ENCODE results near the gene ARPC2. TPM values are rescaled to one million over a fixed set of nuclear protein-coding genes. Genes with fewer than 3 reads are reported as not detected.
"Not testable (repeated sequence)": the region's sequence is repeated elsewhere in the genome, so short reads cannot be mapped to it uniquely, and the experiment has no call there.

The ARPC2 gene
- total RNA-seq: 213 TPM

DNA sequence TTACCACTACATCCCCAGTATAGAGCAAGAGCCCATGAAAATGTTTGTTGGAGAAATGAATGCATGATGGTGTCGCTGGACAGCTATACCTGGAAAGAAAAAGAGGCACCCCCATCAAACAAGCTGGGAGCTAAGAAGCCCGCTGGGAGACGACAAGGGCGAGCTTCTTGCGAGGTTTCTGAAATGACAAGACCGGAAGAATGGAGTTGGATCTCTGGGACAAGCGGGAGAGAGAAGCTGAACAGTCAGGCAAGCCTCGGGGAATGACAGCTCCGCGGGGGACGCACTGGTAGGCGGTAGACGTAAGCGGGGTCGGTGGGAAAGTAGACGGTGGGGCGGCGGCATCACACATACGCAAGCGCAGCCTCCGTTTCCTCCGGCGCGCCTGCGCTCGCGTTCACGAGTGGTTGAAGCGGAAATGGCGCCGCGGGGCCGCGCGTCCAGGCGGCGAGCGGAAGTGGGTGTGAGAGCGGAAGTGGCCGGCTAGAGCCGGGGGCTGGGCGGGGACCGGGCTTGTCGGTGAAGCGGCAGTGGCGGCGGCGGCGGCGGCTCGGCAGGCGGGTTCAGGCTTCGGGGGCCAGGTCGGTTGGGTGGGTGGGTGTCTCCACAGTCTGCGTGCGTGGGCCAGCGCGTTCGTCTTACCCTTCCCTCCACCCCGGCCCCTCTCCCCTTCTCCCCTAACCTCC lies at the start of gene ARPC2:
Gene ARPC2 (plus strand): TSS at position 516 of the 686 bp plus-strand sequence. CDS start 282 bp downstream, outside the sequence.
- peak; percentile 98 for DNase-seq

DNA sequence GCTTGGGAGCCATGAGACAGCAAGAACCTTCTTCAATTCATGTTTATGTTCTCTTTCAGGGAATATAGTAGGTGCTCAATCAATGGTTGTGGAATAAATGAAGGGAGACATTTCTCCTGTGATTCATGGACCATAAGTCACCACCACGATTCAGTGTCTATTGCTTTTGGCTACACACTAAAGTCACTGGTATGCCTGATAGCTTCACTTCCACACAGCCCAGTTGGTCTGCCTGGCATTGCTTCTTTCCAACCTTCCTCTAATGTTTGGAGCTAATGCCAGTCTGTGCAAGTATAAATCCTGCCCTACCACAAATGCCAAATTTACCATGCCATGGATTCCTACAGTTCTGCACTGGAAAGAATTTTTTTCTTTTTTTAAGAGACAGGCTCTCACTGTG lies 49.0 kb upstream of the ARPC2 start:
- DNase-seq: no peak

DNA sequence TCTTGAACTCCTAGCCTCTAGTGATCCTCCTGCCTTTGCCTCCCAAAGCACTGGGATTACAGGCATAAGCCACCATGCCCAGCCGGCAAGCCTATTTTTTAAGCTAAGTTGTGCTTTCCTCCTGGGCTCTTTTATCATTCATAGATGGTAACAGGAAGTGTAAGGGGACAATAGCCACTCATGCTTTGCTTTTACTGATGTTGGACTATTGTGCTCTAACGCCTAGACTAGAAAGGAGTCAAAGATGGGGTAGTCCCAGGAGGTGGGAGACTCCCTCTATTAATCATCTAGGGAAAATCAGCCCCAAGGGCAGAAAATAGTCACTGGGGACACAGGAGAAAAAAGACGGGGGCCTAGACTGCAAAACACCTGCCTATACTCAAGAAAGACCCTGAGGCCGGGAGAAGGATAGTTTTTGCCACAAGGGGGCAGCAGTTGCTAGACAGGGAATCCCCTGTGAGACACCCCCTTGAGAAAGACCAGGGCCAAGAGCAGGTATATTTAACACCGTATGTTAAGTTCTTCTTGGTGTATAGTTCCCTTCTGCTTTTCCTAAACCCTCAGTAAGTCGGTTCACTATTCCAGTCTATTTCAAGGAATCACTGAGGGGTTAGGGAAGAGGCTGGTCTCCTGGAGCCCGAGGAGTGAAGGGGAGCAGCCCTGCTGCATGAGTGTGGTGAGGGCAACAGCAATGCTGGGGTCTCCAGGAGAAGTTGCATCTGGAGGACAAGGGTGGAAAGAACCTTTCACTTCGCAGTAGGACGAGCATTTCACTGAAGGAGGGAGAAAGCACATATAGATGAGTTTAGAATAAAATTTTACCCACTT lies 48.1 kb upstream of the ARPC2 start:
- DNase-seq: peak; percentile 73

GRCh38 chr2:218169757-218170546 lies 47.0 kb upstream of the ARPC2 start:
- DNase-seq: no peak

DNA sequence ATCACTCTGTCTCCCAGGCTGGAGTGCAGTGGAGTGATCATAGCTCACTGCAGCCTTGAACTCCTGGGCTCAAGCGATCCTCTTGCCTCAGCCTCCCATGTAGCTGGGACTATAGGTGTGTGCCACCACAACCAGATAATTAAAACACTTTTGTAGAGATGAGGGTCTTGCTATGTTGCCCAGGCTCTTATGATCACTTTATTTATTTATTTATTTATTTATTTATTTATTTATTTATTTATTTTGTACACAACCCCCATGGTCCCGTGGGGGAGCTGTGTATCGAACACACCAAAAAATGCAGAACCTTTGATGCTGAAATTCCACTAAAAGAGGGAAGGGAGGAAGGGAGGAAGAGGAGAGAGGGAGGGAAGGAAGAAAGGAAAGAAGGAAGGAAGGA lies 45.2 kb upstream of the ARPC2 start:
- not testable (repeated sequence) for DNase-seq

- no peak for DNase-seq
Measured at GRCh38 chr2:218172845-218173244, 44.1 kb upstream of the ARPC2 start.

- DNase-seq: no peak
Measured at GRCh38 chr2:218179782-218180181, 37.2 kb upstream of the ARPC2 start.

DNA sequence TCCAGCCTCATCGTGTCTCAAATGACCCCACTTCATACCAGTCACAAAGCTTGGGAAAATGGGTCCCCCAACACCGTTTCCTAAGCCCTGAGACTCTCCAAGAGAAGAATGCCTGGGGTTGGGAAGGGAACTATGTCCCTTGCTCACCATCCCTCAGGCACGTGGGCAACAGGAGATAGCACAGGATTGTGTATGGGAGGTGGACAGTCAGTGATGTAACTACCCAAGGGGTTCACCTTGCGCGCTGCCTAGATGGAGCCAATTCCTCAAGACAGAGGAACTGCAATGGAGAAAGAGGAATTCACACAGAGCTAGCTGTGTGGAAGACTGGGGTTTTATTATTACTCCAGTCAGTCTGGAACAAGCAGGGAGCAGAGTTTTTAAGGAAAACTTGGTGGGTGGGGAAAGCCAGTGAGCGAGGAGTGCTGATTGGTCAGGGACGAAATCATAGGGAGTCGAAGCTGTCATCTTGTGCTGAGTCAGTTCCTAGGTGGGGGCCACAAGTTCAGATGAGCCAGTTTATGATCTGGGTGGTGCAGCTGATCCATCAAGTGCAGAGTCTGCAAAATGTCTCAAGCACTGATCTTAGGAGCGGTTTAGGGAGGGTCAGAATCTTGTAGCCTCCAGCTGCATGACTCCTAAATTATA lies 36.4 kb upstream of the ARPC2 start:
- DNase-seq: no peak

GRCh38 chr2:218184331-218184730 lies 32.7 kb upstream of the ARPC2 start:
- DNase-seq: no peak

DNA sequence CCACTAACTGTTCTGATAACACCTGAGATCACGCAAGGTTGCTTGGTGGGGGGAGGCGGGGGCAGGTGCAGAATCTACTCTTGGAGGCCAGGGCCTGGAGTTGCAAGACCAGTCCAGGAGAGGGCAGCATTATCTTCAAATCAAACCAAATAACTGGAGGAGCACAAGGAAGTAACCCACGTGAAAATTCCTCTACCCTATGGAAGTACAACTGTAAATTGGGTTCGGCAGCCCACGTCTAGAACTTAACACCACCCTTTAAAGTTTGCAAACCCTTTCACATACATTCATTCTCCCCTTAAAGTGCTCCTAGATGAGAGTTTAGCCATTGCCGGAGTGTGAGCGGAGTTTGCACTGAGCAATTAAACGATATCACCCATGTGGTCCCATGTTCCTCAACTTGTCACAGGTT lies 30.6 kb upstream of the ARPC2 start:
- DNase-seq: peak; percentile 76

DNA sequence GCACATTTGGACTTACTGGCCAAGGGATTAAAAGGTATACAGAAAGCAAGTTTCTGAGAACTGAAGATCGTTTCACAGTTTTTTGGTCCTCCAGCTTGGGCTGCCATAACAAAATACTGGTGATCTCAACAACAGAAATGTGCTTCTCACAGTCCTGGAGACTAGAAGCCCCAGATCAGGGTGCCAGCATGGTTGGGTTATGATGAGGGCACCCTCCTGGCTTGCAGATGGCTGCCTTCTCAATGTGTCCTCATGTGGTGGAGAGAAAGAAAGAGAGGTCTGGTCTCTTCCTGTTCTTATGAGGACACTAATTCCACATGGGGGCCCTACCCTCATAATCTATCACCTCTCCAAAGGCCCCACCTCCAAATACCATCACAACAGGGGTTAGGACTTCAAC lies 30.1 kb upstream of the ARPC2 start:
- DNase-seq: no peak

DNA sequence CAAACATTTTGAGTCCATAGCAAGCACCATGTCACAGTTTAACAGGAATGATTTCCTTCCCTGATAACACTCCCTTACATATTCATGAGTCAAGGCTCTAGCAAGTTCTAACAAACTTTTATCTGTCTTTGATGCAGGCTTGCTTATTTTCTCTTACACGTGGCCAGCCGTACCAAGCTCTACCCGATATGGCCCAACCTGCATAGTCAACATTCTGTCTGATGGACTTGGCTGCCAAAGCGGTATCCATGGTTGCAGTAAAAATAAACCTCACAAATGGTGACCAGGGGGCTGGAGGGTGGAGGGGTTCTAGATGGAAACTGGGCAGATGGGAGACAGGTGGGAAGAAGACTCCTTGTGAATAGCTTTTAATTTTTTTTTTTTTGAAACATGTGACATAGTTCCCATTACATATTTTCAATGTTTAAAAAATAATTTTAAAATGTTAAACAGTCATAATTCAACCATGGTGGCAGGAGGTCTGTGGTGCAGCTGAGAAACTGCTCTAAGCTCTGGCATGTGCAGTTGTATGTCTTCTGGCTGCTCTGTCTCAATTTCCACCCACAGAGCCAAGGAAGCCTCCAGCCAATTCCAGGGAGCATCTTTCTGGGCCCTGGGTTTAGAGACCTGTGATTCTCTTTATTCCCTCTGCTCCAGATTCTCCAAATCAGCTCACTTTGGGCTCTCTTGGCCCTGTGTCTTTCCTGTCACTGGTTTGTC lies 29.5 kb upstream of the ARPC2 start:
- DNase-seq: peak; percentile 83

DNA sequence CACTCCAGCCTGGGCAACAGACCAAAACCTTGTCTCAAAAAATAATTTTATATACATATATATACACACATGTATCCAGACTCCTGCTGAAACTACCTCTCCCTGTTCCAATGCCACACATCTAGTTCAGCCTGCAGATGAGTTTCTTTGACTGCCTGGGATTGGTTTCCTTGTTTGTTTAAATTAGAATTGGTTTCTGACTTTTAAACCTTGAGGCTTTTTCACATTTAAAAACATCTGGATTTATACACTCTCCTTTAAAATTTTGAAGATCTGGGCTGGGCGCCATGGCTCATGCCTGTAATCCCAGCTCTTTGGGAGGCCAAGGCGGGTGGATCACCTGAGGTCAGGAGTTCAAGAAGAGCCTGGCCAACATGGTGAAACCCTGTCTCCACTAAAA lies 28.5 kb upstream of the ARPC2 start:
- DNase-seq: peak; percentile 50

GRCh38 chr2:218192902-218193430 lies 24.0 kb upstream of the ARPC2 start:
- peak; percentile 28 for DNase-seq

DNA sequence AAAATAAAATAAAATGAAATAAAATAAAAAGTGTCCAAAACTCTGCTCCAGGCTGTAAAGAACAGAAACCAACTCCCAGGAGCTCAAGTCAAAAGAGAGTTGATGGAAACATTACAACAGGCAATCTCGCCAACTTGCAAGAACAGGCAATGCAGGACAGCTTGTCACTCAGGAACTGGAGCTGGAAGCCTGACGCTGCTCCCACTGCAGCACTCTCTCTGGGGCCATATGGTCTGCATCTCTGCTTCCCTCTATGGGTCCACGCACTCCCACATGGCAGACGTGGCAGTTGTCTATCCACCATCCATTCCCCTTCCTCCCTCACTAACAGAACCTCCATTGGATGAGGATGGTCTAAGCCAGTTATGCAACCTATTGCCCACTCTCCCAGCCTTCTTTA lies 23.3 kb upstream of the ARPC2 start:
- no peak for DNase-seq

DNA sequence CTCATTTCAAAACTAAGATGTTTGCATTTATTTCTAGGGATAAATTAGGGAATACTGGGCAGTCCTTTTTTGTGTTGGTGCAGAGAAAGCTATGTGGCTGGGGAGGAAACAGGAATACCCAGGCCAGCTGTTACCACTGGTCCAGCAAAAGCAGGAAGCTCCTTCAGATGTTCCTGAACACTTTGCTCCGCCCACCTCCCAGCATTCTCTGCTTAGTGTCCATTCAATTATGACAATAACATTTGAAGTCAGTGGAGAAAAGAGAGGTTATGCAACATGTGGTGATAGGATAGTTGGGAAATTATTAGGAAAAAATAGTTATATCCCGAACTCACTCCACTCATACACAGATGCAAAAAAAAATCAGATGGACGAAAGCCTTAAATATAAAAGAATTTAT lies 22.1 kb upstream of the ARPC2 start:
- DNase-seq: no peak

GRCh38 chr2:218196974-218197373 lies 20.0 kb upstream of the ARPC2 start:
- no peak for DNase-seq

- no peak for DNase-seq
Measured at GRCh38 chr2:218202266-218202665, 14.7 kb upstream of the ARPC2 start.

DNA sequence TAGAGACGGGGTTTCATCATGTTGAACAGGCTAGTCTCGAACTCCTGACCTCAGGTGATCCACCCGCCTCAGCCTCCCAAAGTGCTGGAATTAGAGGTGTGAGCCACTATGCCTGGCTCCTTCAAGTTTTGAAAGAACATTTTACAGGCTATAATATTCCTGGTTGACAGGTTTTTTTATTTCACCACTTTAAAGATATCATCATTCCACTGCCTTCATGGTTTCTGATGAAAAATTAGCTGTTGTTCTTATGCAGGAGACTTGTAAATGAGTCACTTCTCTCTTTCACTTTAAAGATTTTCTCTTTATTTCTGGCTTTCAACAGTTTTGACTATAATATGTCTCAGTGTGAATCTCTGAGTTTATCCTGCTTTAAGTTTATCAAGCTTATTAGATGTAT lies 7.9 kb upstream of the ARPC2 start:
- DNase-seq: no peak

GRCh38 chr2:218214116-218214515 lies 2.9 kb upstream of the ARPC2 start:
- no peak for DNase-seq

DNA sequence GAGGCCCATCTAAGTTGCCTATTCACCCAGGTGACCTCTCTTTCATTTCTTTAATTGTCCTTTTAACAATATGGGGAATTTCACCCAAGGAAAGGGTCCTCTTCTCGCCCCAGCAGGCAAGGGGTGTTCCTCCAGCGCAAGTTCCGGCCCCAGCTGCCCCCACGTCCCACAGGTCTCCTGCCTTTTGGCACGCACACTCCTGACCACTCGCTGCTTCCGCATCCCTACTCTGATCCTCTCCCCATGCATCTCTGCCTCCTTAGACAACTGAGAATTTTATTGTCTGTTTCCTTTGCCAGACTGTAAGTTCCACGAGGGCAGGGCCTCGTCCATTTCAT lies 684 bp upstream of the ARPC2 start:
- DNase-seq: no peak
